Keratinocyte (primary cell): ENCODE results near the gene FAM240A. TPM values are rescaled to one million over a fixed set of nuclear protein-coding genes. Genes with fewer than 3 reads are reported as not detected.

Experiments used
- DNase-seq: peaks from one replicate; pipeline ENCODE4 v3.0.0-alpha.2; 2011; ENCODE audit warnings: low read depth, missing footprints, low spot score
- FAIRE-seq: peaks from 2 replicates; lab custom pipeline; 2011; peaks lifted over from hg19 to GRCh38; lab: Jason Lieb, UNC
- H2AFZ ChIP-seq: 2 replicates; pipeline ENCODE4 v1.6.0; 2012; ENCODE audit warnings: low read length, control low read depth, inconsistent platforms; ENCODE audit not compliant: control insufficient read depth
- H3K27ac ChIP-seq: 2 replicates; pipeline ENCODE4 v1.5.1; 2011; ENCODE audit warnings: low read length; ENCODE audit not compliant: control insufficient read depth, insufficient read depth
- H3K27me3 ChIP-seq: 3 replicates; pipeline ENCODE4 v1.6.0; 2011; ENCODE audit warnings: low read length; ENCODE audit not compliant: control insufficient read depth, insufficient read depth; ENCODE audit errors: extremely low read depth
- H3K36me3 ChIP-seq, 2 experiments: 2 replicates in 1 of 2; 3 replicates in 1 of 2; pipeline ENCODE4 v1.5.1; 2011; ENCODE audit warnings: low read length in 2 of 2, mild to moderate bottlenecking in 1 of 2; ENCODE audit not compliant: control insufficient read depth in 2 of 2, insufficient read depth in 2 of 2; ENCODE audit errors: extremely low read depth in 1 of 2
- H3K4me1 ChIP-seq: 3 replicates; pipeline ENCODE4 v1.5.1; 2011; ENCODE audit warnings: low read length; ENCODE audit not compliant: control insufficient read depth, insufficient read depth; ENCODE audit errors: extremely low read depth
- H3K4me2 ChIP-seq: 3 replicates; pipeline ENCODE4 v1.6.0; 2011; ENCODE audit warnings: low read depth, low read length; ENCODE audit not compliant: control insufficient read depth, insufficient read depth; ENCODE audit errors: extremely low read depth
- H3K4me3 ChIP-seq, 3 experiments: fragments of 200-600 bp in 1 of 3; sonication (generic) in 1 of 3; 2 replicates in 2 of 3; 3 replicates in 1 of 3; pipeline ENCODE4 v1.5.1; 2011 to 2016; ENCODE audit warnings: low read length in 3 of 3, mild to moderate bottlenecking in 3 of 3, control low read depth in 2 of 3, inconsistent platforms in 1 of 3, low read depth in 1 of 3, mixed read lengths in 1 of 3, mixed run types in 1 of 3, moderate library complexity in 1 of 3; ENCODE audit not compliant: control insufficient read depth in 2 of 3, insufficient read depth in 2 of 3; ENCODE audit errors: extremely low read depth in 1 of 3
- H3K79me2 ChIP-seq: 2 replicates; pipeline ENCODE4 v1.6.0; 2012; ENCODE audit warnings: low read length; ENCODE audit not compliant: control insufficient read depth, insufficient read depth
- H3K9ac ChIP-seq: 3 replicates; pipeline ENCODE4 v1.6.0; 2011; ENCODE audit warnings: low read length; ENCODE audit not compliant: control insufficient read depth, insufficient read depth; ENCODE audit errors: extremely low read depth
- H3K9me1 ChIP-seq: 3 replicates; pipeline ENCODE4 v1.6.0; 2011; ENCODE audit warnings: low read length; ENCODE audit not compliant: control insufficient read depth, insufficient read depth; ENCODE audit errors: extremely low read depth
- H3K9me3 ChIP-seq: 2 replicates; pipeline ENCODE4 v1.5.1; 2012; ENCODE audit warnings: low read depth, low read length; ENCODE audit not compliant: control insufficient read depth
- H4K20me1 ChIP-seq: 3 replicates; pipeline ENCODE4 v1.6.0; 2011; ENCODE audit warnings: low read length; ENCODE audit not compliant: control insufficient read depth, insufficient read depth; ENCODE audit errors: extremely low read depth
- EZH2 ChIP-seq: IDR thresholded peaks from one replicate; pipeline ENCODE4 v1.6.1; 2012; ENCODE audit warnings: inconsistent platforms, mild to moderate bottlenecking, low read length, moderate library complexity
- dilution Hi-C: fragments of 300-500 bp; cut with MboI; formaldehyde crosslinking; loops from one replicate; pipeline ENCODE4 v1.7.0; 2020; ENCODE audit warnings: low sequenced_read_pairs; ENCODE audit not compliant: extremely low pct_ligation_motif_present
- polyA plus RNA-seq, 5 experiments: library from polyadenylated mRNA; depleted of rRNA in 3 of 5; stranded (reverse) in 3 of 5; stranded (forward) in 1 of 5; unstranded in 1 of 5; fragments of >200 nt; gene quantifications; 1 replicate in 1 of 5; 2 replicates in 3 of 5; 3 replicates in 1 of 5; pipeline versions ENCODE4 v1.2.1 to v1.2.3, GENCODE V29; 2011 to 2012; ENCODE audit warnings: missing spikeins in 2 of 5, low read depth in 1 of 5, low replicate concordance in 1 of 5
- TF ChIP-seq, protein P1 (sequence below), 3 experiments: IDR thresholded peaks in 1 of 3; conservative IDR thresholded peaks in 1 of 3; optimal IDR thresholded peaks in 1 of 3; 2 replicates in 2 of 3; 3 replicates in 1 of 3; pipeline versions ENCODE3 to v1.5.1; 2011; ENCODE audit warnings: low read length in 3 of 3, mild to moderate bottlenecking in 3 of 3, moderate library complexity in 2 of 3, control low read depth in 1 of 3, inconsistent platforms in 1 of 3; ENCODE audit not compliant: insufficient read depth in 2 of 3; ENCODE audit errors: extremely low read depth in 1 of 3

Gene FAM240A
- polyA plus RNA-seq, 1 donor (not counting 4 experiments of a cell fraction or from before 2014, with no cell fraction given), result not detected

DNA sequence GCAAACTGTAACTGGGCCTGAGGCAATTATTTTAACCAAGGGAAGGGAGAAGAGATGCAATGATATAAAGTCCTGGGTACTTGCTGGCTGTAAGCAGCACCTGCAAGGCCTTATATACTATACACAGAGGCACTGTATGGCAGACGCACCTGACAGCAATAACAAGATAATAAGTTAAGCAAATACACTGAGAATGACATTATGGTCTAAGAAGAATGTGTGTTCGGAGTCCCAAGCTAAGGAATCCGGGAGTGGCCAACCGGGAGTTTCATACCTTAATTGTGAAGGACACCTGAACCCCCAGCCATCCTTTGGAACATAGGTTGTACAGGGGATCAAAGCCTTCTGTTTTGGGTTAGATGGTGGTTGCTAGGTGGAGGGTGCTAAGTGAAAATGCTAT is 13.7 kb downstream of the FAM240A start:
- no peak overlapping the region for H2AFZ ChIP-seq
- no peaks in the 10 kb centered on the region for H4K20me1 ChIP-seq
- H3K9ac ChIP-seq, result no peak overlapping the region
- H3K4me2 ChIP-seq, result no peak overlapping the region
- no peaks in the 10 kb centered on the region for H3K79me2 ChIP-seq
- H3K9me1 ChIP-seq, result no peaks in the 10 kb centered on the region
- FAIRE-seq (no peak), DNase-seq (no peak)
- H3K27me3 ChIP-seq, result no peaks in the 10 kb centered on the region
- no peaks in the 10 kb centered on the region for H3K9me3 ChIP-seq
- no peak overlapping the region for H3K27ac ChIP-seq
- H3K4me3 ChIP-seq, result no peak overlapping the region
- H3K4me1 ChIP-seq, result peaks cover 12% of the 10 kb centered on the region
- dilution Hi-C loops, result loop anchor here (25.0 kb wide), 1 partner anchor 139 kb away; the partner anchor contains the start of gene RTP3
- no peak for TF ChIP-seq EZH2
- TF ChIP-seq, protein P1, sequence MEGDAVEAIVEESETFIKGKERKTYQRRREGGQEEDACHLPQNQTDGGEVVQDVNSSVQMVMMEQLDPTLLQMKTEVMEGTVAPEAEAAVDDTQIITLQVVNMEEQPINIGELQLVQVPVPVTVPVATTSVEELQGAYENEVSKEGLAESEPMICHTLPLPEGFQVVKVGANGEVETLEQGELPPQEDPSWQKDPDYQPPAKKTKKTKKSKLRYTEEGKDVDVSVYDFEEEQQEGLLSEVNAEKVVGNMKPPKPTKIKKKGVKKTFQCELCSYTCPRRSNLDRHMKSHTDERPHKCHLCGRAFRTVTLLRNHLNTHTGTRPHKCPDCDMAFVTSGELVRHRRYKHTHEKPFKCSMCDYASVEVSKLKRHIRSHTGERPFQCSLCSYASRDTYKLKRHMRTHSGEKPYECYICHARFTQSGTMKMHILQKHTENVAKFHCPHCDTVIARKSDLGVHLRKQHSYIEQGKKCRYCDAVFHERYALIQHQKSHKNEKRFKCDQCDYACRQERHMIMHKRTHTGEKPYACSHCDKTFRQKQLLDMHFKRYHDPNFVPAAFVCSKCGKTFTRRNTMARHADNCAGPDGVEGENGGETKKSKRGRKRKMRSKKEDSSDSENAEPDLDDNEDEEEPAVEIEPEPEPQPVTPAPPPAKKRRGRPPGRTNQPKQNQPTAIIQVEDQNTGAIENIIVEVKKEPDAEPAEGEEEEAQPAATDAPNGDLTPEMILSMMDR (optimal IDR thresholded peaks at IDR 0.05 in 1 of 3, IDR thresholded peaks at IDR 0.05 in 1 of 3, conservative IDR thresholded peaks at IDR 0.05 in 1 of 3; ENCODE audit: extremely low read depth in 1 of 3, insufficient read depth in 2 of 3, low read length in 3 of 3), result no peak
- H3K36me3 ChIP-seq, result no peaks in the 10 kb centered on the region

DNA sequence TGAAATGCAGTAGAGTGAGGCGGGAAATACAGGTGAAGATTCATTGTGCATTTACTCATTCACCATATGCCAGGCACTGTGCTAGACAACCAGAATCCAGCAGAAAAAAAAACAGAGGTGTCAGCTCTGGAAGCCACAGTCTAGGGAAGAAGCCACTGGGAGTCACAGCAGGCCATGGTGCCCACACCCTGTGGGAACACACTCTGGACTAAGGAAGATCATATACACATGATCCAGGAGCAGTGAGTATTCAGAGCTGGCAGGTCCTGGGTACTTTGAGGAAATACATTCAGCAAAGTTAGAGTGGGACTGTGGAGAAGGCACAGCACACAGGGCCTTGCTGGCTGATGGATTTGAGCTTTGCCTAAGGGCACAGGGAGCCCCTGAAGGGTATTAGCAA is 14.8 kb downstream of the FAM240A start:
- peaks cover 12% of the 10 kb centered on the region for H3K4me1 ChIP-seq
- H3K9ac ChIP-seq, result no peak overlapping the region
- H3K27me3 ChIP-seq, result no peaks in the 10 kb centered on the region
- no peak for DNase-seq
- H3K4me3 ChIP-seq, result no peak overlapping the region
- no peak overlapping the region for H3K4me2 ChIP-seq
- H3K27ac ChIP-seq, result no peak overlapping the region
- no peaks in the 10 kb centered on the region for H4K20me1 ChIP-seq
- no peaks in the 10 kb centered on the region for H3K79me2 ChIP-seq
- no peaks in the 10 kb centered on the region for H3K9me3 ChIP-seq
- H3K9me1 ChIP-seq, result no peaks in the 10 kb centered on the region
- no peak for FAIRE-seq
- no peak overlapping the region for H2AFZ ChIP-seq
- no peak for TF ChIP-seq EZH2
- TF ChIP-seq, protein P1 (optimal IDR thresholded peaks at IDR 0.05 in 1 of 3, IDR thresholded peaks at IDR 0.05 in 1 of 3, conservative IDR thresholded peaks at IDR 0.05 in 1 of 3; ENCODE audit: extremely low read depth in 1 of 3, insufficient read depth in 2 of 3, low read length in 3 of 3), result no peak
- H3K36me3 ChIP-seq, result no peaks in the 10 kb centered on the region
- dilution Hi-C loops, result loop anchor here (25.0 kb wide), 1 partner anchor 140 kb away; the partner anchor contains the start of gene RTP3
